GM23248 (cell line): ENCODE measurements around the gene GCN1. TPM values are rescaled to one million over a fixed set of nuclear protein-coding genes. Genes with fewer than 3 reads are reported as not detected.

Experiments used
- DNase-seq: peaks from one replicate; pipeline ENCODE4 v3.0.0-alpha.2; 2015
- H2AFZ ChIP-seq: fragments of 200-600 bp; sonication (generic); 2 replicates; pipeline ENCODE4 v1.6.1; 2016; ENCODE audit warnings: antibody characterized with exemption
- H3F3A ChIP-seq: fragments of 200-600 bp; sonication (generic); 2 replicates; pipeline ENCODE4 v1.6.1; 2016; ENCODE audit warnings: mild to moderate bottlenecking, antibody characterized with exemption, mixed run types; ENCODE audit not compliant: insufficient read depth
- H3K27ac ChIP-seq: fragments of 200-600 bp; sonication (generic); 2 replicates; pipeline ENCODE4 v1.5.1; 2016; ENCODE audit warnings: mild to moderate bottlenecking
- H3K27me3 ChIP-seq: fragments of 200-600 bp; sonication (generic); replicated peaks from 2 replicates; pipeline ENCODE4 v1.6.1; 2016; ENCODE audit warnings: mild to moderate bottlenecking; ENCODE audit not compliant: insufficient read depth
- H3K36me3 ChIP-seq: fragments of 200-600 bp; sonication (generic); 2 replicates; pipeline ENCODE4 v1.6.1; 2016; ENCODE audit warnings: low read depth, mild to moderate bottlenecking
- H3K4me1 ChIP-seq: fragments of 200-600 bp; sonication (generic); 2 replicates; pipeline ENCODE4 v1.6.1; 2016; ENCODE audit warnings: mild to moderate bottlenecking; ENCODE audit not compliant: insufficient read depth
- H3K4me2 ChIP-seq: fragments of 200-600 bp; sonication (generic); one replicate; pipeline ENCODE4 v1.6.1; 2016; ENCODE audit warnings: mild to moderate bottlenecking; ENCODE audit not compliant: unreplicated experiment
- H3K4me3 ChIP-seq: fragments of 200-600 bp; sonication (generic); 2 replicates; pipeline ENCODE4 v1.5.1; 2016; ENCODE audit warnings: mild to moderate bottlenecking
- H3K79me2 ChIP-seq: fragments of 200-600 bp; sonication (generic); 2 replicates; pipeline ENCODE4 v1.6.1; 2016; ENCODE audit warnings: mild to moderate bottlenecking; ENCODE audit not compliant: insufficient read depth
- H3K9ac ChIP-seq: fragments of 200-600 bp; sonication (generic); 2 replicates; pipeline ENCODE4 v1.6.1; 2016; ENCODE audit warnings: mild to moderate bottlenecking
- H3K9me2 ChIP-seq: fragments of 200-600 bp; sonication (generic); 2 replicates; pipeline ENCODE4 v1.6.1; 2016; ENCODE audit warnings: mixed run types, mild to moderate bottlenecking, moderate library complexity; ENCODE audit not compliant: insufficient read depth
- H3K9me3 ChIP-seq: fragments of 200-600 bp; sonication (generic); one replicate; pipeline ENCODE4 v1.6.1; 2017; ENCODE audit warnings: low read depth
- H4K20me1 ChIP-seq: fragments of 200-600 bp; sonication (generic); 2 replicates; pipeline ENCODE4 v1.6.0; 2016; ENCODE audit not compliant: insufficient read depth
- EZH2 ChIP-seq: fragments of 200-600 bp; sonication (generic); IDR thresholded peaks from 2 replicates; pipeline ENCODE4 v1.6.1; 2018; ENCODE audit warnings: antibody characterized with exemption, mild to moderate bottlenecking; ENCODE audit not compliant: insufficient read depth, poor library complexity, severe bottlenecking
- EZH2phosphoT487 ChIP-seq: fragments of 200-600 bp; sonication (generic); IDR thresholded peaks from 2 replicates; pipeline ENCODE4 v1.6.1; 2018; ENCODE audit warnings: antibody characterized with exemption, moderate library complexity, mild to moderate bottlenecking, low read depth; ENCODE audit not compliant: insufficient read depth
- WGBS, 2 experiments: methylation state at CpG; one replicate each; pipeline ENCODE4 v1.1.6; 2015 to 2017; ENCODE audit warnings: low lambda C conversion rate in 2 of 2, low coverage in 1 of 2; ENCODE audit errors: missing lambda C conversion rate in 2 of 2; 5-methylcytosine and 5-hydroxymethylcytosine counted together
- in situ Hi-C: fragments of 300-500 bp; cut with MboI; formaldehyde crosslinking; loops from 2 replicates; pipeline ENCODE4 v1.15.0; 2020
- polyA plus RNA-seq: library from polyadenylated mRNA; unstranded; fragments of >200 nt; fragmentation: Nextera tagmentation; extraction: Ambion mirVana; gene quantifications from 2 replicates; pipeline ENCODE4 v1.2.1, GENCODE V29; 2016
- total RNA-seq: library from RNA; depleted of rRNA; stranded (reverse); fragments of >200 nt; shearing (Covaris generic); gene quantifications from 2 replicates; pipeline ENCODE4 v1.2.3, GENCODE V29; 2014

GCN1 gene
- total and polyA plus RNA-seq, 2 experiments from 2014 or later: 24.2 to 74.8 TPM

- no peaks in the 10 kb centered on the region for H3K27me3 ChIP-seq
- no peaks in the 10 kb centered on the region for H3K4me1 ChIP-seq
- no peak for DNase-seq
- H3K9ac ChIP-seq: no peak overlapping the region
- H3K9me3 ChIP-seq: no peaks in the 10 kb centered on the region
- H3K79me2 ChIP-seq: 0 out of 2 replicates have a peak, but pooled peaks cover 5% of the 10 kb centered on the region
- no peak overlapping the region for H3K4me3 ChIP-seq
- TF ChIP-seq EZH2phosphoT487: no peak
- no peak for TF ChIP-seq EZH2
- H3K36me3 ChIP-seq: peaks cover 59% of the 10 kb centered on the region; the same call in 1 of the 2 replicates
- no peak overlapping the region for H3K4me2 ChIP-seq
- H4K20me1 ChIP-seq: no peaks in the 10 kb centered on the region
- no peak overlapping the region for H2AFZ ChIP-seq
- H3K9me2 ChIP-seq: no peaks in the 10 kb centered on the region
- 93 to 97% methylated on average over 15 of the region's 15 CpGs for WGBS, 2 experiments
- in situ Hi-C loops: no loop called here
- no peaks in the 10 kb centered on the region for H3F3A ChIP-seq
- no peak overlapping the region for H3K27ac ChIP-seq
These were observed 39.4 kb downstream of the GCN1 start for GRCh38 chr12:120155072-120155471.

DNA sequence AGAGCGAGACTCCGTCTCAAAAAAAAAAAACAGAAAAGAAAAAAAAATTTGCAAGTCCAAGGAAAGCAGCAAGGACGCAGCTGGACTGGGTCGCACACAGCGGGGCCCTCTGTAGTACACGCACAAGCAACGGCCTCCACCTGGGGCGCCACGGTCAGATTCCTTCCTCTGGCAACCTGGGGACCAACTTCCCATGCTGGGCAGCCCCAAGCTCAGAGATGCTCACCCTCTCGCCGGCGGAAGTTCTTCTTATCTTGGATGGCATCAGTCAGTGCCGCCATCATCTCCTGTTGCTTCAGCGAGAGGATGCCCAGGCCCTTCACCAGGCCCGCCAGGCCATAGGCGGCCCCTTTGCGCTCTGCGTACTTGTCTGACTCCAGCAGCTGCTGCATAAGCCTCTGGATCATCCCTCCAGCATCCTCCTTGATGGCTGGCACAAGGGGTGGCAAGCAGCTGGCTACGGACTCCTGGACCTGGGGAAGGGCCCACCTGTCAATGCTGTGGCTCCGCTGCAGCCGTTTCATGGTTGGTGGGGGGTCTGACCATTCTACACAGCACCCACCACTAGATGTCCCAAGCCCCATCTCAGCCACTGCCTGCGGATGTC lies 43.5 kb downstream of the GCN1 start:
- no peaks in the 10 kb centered on the region for H3K27me3 ChIP-seq
- 91 to 93% methylated on average over 20 to 22 of the region's 22 CpGs for WGBS, 2 experiments
- H3F3A ChIP-seq: no peaks in the 10 kb centered on the region
- DNase-seq: no peak
- no peaks in the 10 kb centered on the region for H3K9me2 ChIP-seq
- in situ Hi-C loops: no loop called here
- peaks cover 57% of the 10 kb centered on the region for H3K36me3 ChIP-seq
- no peak overlapping the region for H3K9ac ChIP-seq
- H4K20me1 ChIP-seq: no peaks in the 10 kb centered on the region
- H3K4me3 ChIP-seq: no peak overlapping the region
- no peak overlapping the region for H3K27ac ChIP-seq
- H2AFZ ChIP-seq: no peak overlapping the region
- TF ChIP-seq EZH2phosphoT487 (no peak), EZH2 (no peak)
- H3K79me2 ChIP-seq: 0 out of 2 replicates have a peak, but pooled peaks cover 5% of the 10 kb centered on the region
- no peaks in the 10 kb centered on the region for H3K4me1 ChIP-seq
- no peak overlapping the region for H3K4me2 ChIP-seq
- H3K9me3 ChIP-seq: no peaks in the 10 kb centered on the region

- no peak overlapping the region for H2AFZ ChIP-seq
- no peak overlapping the region for H3K9ac ChIP-seq
- H3K27me3 ChIP-seq: no peaks in the 10 kb centered on the region
- no peak overlapping the region for H3K4me2 ChIP-seq
- 0 out of 2 replicates have a peak, but pooled peaks cover 5% of the 10 kb centered on the region for H3K79me2 ChIP-seq
- no peak for DNase-seq
- no peak overlapping the region for H3K4me3 ChIP-seq
- no peaks in the 10 kb centered on the region for H4K20me1 ChIP-seq
- H3F3A ChIP-seq: no peaks in the 10 kb centered on the region
- H3K9me2 ChIP-seq: no peaks in the 10 kb centered on the region
- in situ Hi-C loops: no loop called here
- no peaks in the 10 kb centered on the region for H3K9me3 ChIP-seq
- no peak overlapping the region for H3K27ac ChIP-seq
- WGBS, 2 experiments: 93 to 95% methylated on average over 11 of the region's 11 CpGs
- TF ChIP-seq EZH2phosphoT487: no peak
- TF ChIP-seq EZH2: no peak
- H3K4me1 ChIP-seq: no peaks in the 10 kb centered on the region
- peaks cover 53% of the 10 kb centered on the region for H3K36me3 ChIP-seq
These were observed 46.5 kb downstream of the GCN1 start for GRCh38 chr12:120148011-120148410.

DNA sequence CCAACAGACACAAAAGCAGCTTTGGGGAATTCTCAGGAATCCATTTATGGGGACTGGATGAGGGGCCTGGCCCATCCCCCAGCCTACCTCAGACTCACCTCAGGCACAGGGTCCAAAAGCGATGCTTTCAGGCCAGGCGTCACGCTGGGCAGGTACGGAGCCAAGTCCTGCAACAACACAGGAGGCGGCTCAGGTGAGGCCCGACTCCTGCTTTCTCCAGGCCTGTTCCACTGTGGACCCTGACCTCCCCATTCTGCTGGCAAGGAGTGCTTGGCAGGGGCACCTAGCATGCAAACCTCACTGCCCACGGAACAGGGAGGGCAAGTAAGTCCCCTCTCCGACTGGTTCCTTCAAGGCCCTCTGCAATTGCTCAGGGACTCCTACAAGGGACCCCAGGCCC lies 49.4 kb downstream of the GCN1 start:
- Histone ChIP-seq H4K20me1 (no peaks in the 10 kb centered on the region), H3K4me3 (no peak overlapping the region), H3K9me2 (no peaks in the 10 kb centered on the region), H3K79me2 (no peaks in the 10 kb centered on the region), H3F3A (no peaks in the 10 kb centered on the region), H3K36me3 (peaks cover 69% of the 10 kb centered on the region), H3K4me2 (no peak overlapping the region), H3K27me3 (no peaks in the 10 kb centered on the region), H3K4me1 (no peaks in the 10 kb centered on the region), H2AFZ (no peak overlapping the region), H3K27ac (no peak overlapping the region), H3K9me3 (no peaks in the 10 kb centered on the region), H3K9ac (no peak overlapping the region)
- in situ Hi-C loops: no loop called here
- 97 to 99% methylated on average over 8 of the region's 8 CpGs for WGBS, 2 experiments
- no peak for TF ChIP-seq EZH2phosphoT487
- no peak for TF ChIP-seq EZH2
- DNase-seq: no peak
